ENCODE data around the gene TTC9C.
"Not testable (repeated sequence)": the region's sequence is repeated elsewhere in the genome, so short reads cannot be mapped to it uniquely, and the experiment has no call there.

TTC9C gene

GRCh38 chr11:62709247-62710000, 18.9 kb upstream of the TTC9C start:
- peak; percentile 98 to 99 (median 98) for DNase-seq

- DNase-seq, result peak; percentile 21 to 49 (median 37)
Observed at GRCh38 chr11:62710001-62710345, 18.3 kb upstream of the TTC9C start.

GRCh38 chr11:62712276-62712812, 15.9 kb upstream of the TTC9C start:
- no peak for DNase-seq

DNA sequence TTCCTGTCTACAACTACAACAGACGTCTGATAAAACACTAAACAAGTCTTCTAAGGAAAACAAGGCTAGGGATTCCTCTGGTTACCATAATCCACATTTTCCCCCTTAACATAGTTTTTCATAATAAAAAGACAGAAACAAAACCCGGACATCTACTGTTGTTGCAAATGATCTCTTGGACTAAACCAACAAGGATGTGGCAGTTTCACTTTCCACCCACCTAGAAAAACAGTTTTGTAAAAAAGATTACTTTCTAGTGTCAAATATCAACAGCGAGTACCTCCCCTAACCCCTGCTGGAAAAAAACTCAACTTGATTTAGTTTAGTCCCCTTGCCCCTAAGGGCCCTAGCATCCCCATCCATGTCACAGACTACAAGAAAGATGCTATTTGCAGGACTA, 15.4 kb upstream of the TTC9C start:
- no peak for DNase-seq

- no peak for DNase-seq
Observed at GRCh38 chr11:62713343-62713742, 14.9 kb upstream of the TTC9C start.

GRCh38 chr11:62715150-62716130, 12.8 kb upstream of the TTC9C start:
- DNase-seq, result no peak

DNA sequence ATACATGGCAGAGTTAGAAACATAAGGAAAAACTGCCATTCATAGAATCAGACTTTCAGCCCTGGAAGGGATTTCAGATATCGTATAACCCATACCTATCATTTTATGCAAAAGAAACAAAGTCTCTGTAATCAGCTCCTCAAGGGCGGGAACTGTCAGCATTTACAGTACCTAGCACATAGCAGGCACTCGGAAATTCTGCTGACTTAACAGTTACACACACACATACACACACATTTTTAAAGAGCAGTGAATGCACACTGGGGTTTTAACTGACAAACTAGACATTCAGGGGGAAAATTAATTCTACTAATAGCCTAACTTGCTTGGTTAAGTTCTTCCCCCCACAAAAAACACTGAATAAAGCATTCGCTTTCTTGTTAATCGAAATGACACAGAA, 12.1 kb upstream of the TTC9C start:
- no peak for DNase-seq

DNA sequence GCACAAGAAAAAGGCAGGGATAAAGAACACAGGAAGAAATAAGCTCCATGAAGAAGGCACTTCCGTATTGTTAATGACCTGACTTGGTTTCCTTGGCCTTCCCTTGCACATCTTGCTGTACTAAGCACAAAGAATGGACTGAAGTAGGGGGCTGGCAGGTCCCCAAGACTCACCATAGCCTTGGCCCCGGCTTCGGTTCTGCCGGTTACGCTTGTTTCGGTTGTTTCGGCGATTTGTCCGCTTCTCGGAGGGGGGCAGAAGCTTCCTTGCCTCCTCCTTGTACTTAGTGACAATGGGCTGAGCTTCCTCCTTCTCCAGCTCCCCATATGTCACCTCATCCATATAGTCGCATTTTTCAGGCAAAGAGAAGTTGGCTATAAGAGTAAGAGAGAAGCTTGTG, 11.5 kb upstream of the TTC9C start:
- DNase-seq, result no peak

- DNase-seq, result no peak
Observed at GRCh38 chr11:62719302-62719978, 8.8 kb upstream of the TTC9C start.

DNA sequence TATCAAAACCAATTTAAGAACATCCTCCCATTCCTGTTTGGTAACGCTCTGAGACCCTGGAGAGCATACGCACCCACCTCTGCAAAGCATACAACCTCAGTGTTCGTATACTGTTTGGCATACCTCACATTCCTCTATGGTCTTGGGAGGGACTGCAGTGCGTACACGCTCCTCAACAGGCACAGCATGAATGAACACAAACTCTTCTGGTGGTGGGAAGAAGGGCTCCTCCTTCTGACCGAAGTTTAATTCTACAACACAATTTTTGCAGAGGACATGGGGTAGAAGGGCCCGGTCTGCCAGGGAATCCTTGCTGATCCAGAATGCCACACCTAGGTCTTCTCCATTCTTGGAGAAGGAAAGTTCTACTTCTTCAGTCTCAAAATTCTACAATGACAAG, 6.3 kb upstream of the TTC9C start:
- no peak for DNase-seq

GRCh38 chr11:62724171-62724570, 4.1 kb upstream of the TTC9C start:
- DNase-seq, result no peak

DNA sequence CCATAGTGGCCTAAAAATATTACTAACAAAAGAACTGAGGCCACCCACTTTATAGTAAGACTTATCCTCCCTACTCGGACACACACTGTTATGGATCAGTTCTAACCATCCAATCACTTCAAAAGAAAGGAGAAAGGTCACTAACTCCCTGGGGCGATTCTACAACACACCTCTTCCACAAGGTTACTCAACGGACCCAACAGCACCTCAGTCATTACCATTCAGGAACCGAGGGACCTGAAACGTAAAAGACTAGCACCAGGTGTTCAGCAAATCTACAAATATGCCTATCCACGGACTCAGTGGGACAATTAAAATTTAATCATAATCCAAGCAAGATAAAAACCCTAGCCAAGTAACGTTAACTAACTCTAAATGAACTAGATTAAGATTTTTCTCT, 2.6 kb upstream of the TTC9C start:
- DNase-seq, result no peak

GRCh38 chr11:62726156-62726914, 2.0 kb upstream of the TTC9C start:
- peak in 2 of 4 experiments; percentile 5 to 27 for DNase-seq

DNA sequence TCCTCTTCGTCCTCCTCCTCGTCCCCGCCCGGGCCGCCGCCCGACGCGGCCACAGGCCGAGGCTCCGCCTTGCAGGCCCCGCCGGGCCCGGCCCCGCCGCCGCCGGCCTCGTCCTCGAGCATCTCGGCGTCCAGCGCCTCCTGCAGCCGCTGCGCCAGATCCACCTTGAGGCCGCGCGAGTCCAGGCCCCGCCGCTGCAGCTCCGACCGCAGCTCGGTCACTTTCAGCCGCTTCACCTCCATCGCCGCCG, 1.4 kb upstream of the TTC9C start:
- no peak for DNase-seq

GRCh38 chr11:62727165-62727871, 968 bp upstream of the TTC9C start, which contains the start of gene HNRNPUL2:
Gene HNRNPUL2, minus strand, starts transcription at chr11:62727457. Its CDS starts 301 bp downstream, at chr11:62727156.
- peak; percentile 99 to 100 (median 100) for DNase-seq

GRCh38 chr11:62727872-62728170, 465 bp upstream of the TTC9C start:
- peak; percentile 95 to 99 (median 97) for DNase-seq

DNA sequence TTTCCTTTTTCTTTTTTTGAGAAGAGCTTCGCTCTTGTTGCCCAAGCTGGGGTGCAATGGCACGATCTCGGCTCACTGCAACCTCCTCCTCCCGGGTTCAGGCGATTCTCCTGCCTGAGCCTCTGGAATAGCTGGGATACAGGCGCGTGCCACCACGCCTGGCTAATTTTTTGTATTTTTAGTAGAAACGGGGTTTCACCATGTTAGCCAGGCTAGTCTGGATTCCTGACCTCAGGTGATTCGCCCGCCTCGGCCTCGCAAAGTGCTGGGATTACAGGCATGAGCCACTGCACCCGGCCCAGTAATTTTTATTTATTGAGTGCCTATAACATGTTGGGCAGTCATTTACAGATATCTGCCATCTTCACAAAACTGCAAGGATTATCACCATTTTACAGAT, 1.8 kb downstream of the TTC9C start:
- not testable (repeated sequence) for DNase-seq

GRCh38 chr11:62732830-62733229, 4.5 kb downstream of the TTC9C start:
- peak in 3 of 4 experiments; percentile 16 to 62 (median 42) for DNase-seq

DNA sequence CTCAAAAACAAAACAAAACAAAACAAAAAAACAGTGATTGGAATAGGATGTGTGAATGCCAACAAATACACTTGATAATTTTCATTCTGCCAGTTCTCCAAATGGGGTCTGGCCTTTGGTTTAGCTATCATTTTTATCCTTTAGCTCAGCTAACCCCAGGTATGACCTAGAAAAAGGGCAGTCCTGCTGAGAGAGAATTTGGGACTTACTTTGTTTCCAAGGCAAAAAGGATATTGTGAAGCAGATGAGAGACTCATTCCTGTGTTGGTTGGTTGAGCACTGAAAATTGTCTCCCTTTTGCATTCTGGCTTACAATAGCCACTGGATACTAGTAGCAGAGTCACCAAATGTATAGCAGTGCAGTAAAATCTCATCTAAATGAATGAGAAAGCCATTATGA, 8.9 kb downstream of the TTC9C start:
- DNase-seq, result no peak

- DNase-seq, result no peak
Observed at GRCh38 chr11:62747475-62748160, 19.3 kb downstream of the TTC9C start.

DNA sequence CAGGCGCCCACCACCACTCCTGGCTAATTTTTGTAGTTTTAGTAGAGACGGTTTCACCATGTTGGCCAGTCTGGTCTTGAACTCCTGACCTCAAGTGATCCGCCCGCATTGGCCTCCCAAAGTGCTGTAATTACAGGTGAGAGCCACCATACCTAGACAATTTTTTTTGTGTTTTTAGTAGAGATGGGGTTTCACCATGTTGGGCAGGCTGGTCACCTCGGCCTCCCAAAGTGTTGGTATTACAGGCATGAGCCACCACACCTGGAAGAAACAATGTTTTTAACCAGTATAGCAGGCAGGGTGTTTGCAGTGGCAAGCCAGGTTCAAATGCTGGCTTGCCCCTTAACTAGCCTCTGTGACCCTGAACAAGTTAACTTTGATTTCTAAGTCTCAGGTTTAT, 21.6 kb downstream of the TTC9C start:
- not testable (repeated sequence) for DNase-seq
